ENCODE data around the gene GRK1. TPM values are rescaled to one million over a fixed set of nuclear protein-coding genes. Genes with fewer than 3 reads are reported as not detected.

GRK1 gene
- total RNA-seq (2022; extraction: Qiagen RNA extraction), result not detected in 5 replicates

DNA sequence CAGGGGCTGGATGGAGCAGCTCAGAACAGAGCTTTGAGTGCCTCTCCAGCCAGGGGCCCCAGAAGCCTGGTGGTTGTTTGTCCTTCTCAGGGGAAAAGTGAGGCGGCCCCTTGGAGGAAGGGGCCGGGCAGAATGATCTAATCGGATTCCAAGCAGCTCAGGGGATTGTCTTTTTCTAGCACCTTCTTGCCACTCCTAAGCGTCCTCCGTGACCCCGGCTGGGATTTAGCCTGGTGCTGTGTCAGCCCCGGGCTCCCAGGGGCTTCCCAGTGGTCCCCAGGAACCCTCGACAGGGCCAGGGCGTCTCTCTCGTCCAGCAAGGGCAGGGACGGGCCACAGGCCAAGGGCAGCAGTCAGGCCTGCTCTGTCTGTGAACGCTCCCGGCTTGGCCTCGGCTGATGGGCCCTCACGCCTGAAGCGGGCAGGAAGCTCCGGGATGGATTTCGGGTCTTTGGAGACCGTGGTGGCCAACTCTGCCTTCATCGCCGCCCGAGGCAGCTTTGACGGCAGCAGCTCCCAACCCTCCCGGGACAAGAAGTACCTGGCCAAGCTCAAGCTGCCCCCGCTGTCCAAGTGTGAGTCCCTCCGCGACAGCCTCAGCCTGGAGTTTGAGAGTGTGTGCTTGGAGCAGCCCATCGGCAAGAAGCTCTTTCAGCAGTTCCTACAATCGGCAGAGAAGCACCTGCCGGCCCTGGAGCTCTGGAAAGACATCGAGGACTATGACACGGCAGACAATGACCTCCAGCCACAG lies at the start of gene GRK1:
GRK1 (plus strand) TSS at position 269 of the 751 bp plus-strand sequence; CDS start at position 437, 168 bp downstream.

DNA sequence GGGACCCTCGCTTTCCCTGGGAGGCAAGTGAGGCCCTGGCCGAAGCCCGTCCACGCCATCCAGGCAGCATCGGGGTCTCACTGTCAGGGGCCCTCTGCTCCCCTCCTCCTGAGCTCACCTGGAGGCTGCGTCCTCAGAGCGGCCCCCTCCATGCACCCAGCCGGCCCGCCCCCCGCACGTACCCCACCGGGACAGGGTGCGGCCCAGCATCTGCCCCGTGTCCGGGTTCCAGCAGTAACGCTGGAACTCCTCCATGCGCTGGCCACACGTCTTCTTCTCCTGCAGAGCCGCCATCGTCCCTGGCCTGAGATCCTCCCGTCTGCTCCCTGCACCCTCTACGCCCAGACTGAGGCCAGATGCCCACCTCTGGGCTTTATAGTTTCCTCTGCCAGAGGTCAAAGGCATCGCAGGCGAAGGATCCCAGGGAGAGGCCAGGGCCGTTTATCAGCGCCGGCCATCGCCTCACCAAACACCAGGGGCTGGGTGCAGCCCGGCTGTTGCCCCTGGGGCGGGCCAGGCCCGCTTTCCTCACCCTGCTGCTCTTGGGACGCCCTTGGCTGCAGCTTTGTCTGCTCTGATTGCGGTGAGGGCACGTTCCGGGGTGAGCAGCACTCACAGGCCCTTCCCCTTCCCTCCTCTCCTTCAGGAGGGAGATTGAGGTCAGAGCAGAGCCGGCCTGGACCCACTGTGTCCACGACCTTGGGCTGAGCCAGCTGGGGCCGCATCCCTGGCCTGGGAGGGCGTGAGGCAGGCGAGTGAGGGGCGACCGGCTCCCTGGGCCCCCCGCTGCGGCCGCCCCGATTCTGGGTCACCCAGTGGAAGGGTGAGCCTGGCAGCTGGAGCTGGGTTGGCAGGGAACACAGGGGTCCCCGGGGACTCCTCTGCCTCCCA lies 8.9 kb upstream of the GRK1 start, which contains the start of gene ATP4B:
ATP4B (minus strand) TSS at position 348 of the 891 bp plus-strand sequence; CDS start at position 294, 54 bp downstream.

DNA sequence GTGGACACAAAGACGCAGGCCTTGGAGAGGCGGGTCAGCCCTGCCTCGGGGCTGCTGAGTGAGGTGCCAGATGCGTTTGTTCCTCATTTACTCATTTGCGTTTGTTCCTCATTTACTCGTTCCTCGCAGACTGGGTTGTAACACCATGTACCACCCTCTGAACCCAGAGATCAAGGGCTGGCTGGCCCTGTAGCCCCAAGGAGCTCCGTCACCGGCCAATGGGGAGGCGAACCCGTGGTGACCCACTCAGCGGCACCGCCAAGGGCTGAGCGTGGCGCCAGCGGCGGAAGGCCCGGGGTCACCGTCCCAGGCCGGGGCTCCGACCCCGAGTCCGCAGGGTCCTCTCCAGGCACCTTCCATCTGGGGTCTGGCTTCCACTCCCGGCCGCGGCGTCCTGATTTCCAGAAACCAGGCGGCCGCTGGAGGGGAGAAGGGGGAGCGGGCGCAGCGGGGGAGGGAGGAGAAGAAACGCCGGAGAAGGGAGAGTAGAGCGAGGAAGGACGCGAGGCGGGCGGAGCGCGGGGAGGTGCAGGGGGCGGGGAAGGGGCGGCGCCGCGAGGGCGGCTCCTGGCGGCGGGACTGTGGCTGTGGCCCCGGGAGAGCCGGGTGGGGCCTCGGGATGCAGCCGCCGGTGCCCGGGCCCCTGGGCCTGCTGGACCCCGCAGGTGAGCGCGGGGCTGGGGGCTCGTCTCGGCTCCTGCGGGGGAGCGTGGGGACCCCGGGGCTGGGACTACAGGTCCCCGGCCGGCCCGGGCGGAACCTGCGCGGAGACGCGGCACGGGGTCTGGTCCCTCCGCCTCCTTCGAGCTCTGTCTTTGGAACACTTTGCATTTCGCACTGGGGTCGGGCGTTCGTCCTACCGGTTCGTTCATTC lies 91.9 kb downstream of the GRK1 start, which contains the start of gene TMEM255B:
TMEM255B (plus strand) TSS at position 576 of the 874 bp plus-strand sequence; CDS start at position 620, 44 bp downstream.

Other genes with a start within 250 kb of the GRK1 start
- gene ADPRHL1, start 213.7 kb upstream of the GRK1 start, total RNA-seq (2022; extraction: Qiagen RNA extraction), result 12.2 to 15.5 TPM (median 12.9 TPM) in 5 replicates
- gene DCUN1D2, start 176.5 kb upstream of the GRK1 start, total RNA-seq (2022; extraction: Qiagen RNA extraction), result 9.4 to 10.9 TPM (median 10.0 TPM) in 5 replicates
- 94.2 to 109 TPM (median 107 TPM) in 5 replicates for gene TFDP1, start 82.5 kb upstream of the GRK1 start, total RNA-seq (2022; extraction: Qiagen RNA extraction)
- gene ATP4B, start 9.0 kb upstream of the GRK1 start, total RNA-seq (2022; extraction: Qiagen RNA extraction), result not detected in 5 replicates
- gene TMEM255B, start 92.0 kb downstream of the GRK1 start, total RNA-seq (2022; extraction: Qiagen RNA extraction), result 0.55 to 1.0 TPM (median 0.65 TPM) in 5 replicates
- 5.8 to 9.2 TPM (median 8.7 TPM) in 5 replicates for gene GAS6, start 196.9 kb downstream of the GRK1 start, total RNA-seq (2022; extraction: Qiagen RNA extraction)